ENCODE measurements around the gene FAM114A2.
"Not testable (repeated sequence)": the region's sequence is repeated elsewhere in the genome, so short reads cannot be mapped to it uniquely, and the experiment has no call there.

The FAM114A2 gene

DNA sequence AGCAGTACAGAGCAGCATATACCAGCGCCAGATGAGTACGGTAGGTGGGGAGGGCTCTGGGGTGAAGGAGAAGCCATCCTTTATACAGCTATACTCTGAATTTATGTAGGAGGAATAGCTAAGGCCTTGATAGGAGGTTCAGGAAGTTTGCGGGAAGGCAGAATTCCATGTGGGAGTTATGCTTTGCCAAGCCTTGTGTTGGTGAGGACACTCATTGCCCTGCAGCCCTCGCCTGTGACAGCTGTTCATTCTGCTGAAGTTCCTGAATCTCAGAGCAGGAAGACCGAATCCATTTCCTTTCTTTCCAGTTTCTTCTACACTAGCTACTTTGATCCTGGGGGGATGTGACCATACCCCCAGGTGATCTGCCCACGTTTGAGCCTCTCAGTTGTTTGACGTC, 7.8 kb upstream of the FAM114A2 start:
- DNase-seq: no peak

DNA sequence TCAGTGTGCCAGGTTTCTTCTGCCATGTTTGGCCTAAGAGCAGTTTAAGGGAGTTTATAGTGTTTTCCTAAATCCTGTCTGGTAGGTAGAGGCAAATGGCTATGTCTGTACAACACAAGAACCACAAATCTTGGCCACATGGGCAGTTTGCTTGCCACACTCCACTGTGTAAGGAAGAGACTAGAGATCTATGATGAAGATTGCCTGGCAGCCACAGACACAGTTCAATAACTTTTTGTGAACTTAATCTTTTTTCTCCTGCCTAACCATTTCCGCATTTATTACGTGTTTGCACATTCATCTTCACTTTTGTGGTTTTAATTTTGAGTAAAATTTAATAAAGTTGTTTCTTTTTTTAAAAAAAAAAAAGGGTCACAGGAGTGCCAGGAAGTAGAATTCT, 5.9 kb upstream of the FAM114A2 start:
- DNase-seq: no peak

DNA sequence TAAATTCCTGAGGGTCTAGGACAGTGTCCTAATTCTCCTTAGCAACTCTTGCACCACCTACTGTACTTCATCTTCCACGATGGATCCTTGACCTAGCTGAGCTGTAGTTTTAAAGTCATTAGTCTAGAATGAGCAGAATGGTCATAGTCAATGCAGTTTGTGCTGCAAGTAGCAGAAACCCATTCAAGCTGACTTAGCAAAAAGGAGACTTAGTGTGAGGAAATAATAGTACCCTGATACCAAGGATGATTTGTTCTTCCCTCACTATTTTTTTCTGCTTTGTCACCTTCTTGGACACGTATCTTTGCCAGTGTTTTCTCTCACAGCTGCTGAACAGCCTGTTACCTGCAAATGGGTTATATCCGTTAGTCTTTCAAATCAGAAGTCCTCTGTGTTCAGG, 5.4 kb upstream of the FAM114A2 start:
- no peak for DNase-seq

DNA sequence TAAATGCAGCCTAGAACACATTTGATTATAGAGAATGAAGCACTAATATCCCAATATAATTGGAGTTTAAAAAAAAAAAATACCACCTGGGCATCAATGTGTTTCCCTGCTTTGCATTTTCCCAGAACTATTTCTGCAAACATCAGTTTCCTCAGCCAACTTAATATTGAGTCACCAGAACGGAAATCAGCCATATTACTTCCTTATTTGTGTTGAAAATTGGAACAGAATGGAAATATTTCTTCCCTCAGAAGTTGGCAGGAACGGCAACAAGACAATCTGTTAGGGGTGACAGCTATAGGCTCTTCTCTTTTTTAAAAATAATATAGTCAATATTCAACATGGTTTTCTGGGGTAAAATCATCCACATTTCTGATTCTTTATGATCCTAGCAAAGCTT, 4.1 kb upstream of the FAM114A2 start:
- DNase-seq: no peak

DNA sequence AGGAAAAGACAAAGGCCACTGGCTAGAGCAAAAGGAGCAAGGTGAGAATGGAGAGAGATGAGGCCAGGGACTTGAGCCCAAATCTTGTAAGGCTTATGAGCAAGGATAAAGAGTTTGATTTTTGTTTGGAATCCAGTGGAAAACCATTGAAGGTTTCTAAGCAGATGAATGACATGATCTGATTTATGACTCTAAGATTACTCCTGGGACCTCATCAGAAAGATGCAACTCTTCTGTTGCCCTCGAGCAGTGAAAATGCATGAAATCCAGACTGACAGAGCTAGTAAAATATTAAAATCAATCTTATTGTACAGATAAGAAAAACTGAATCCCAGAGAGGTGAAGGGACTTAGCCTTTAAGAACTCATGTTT, 734 bp upstream of the FAM114A2 start:
- DNase-seq: no peak

DNA sequence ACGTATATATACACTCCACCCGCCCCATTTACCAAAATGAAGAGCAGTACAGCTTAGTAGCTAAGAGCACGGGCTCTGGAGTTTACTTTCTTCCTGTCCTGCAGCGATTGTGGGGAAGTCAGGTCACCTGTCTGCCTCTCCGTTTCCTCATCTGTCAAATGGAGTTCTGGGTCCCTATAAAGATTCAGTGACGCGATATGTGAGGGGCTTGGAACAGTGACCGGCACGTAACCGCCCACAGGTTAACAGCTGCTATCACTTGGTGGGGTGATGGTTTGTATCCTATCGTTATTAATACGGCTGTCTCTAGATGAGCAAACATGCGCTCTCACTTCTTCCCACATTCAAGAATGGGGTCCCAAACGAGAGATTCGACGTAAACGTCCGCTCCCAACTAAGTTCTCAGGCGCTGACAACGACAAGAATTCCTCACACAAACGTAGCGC, 426 bp downstream of the FAM114A2 start:
- DNase-seq: no peak

DNA sequence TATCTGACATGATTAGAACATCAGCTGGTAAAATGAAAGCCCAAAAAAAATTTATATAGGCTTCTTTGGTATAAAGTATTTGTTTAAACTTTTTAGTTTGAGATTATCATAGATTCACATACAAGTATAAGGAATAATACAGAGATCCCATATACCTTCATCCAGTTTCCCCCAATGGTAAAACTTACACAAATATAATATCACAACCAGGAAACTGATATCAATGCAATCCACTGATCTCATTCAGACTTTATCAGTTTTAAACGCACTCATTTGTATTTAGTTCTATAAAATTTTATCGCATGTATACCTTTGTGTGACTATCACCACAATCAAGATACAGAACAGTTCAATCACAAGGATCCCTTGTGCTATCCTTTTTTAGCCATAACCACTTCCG, 3.8 kb downstream of the FAM114A2 start:
- no peak for DNase-seq

DNA sequence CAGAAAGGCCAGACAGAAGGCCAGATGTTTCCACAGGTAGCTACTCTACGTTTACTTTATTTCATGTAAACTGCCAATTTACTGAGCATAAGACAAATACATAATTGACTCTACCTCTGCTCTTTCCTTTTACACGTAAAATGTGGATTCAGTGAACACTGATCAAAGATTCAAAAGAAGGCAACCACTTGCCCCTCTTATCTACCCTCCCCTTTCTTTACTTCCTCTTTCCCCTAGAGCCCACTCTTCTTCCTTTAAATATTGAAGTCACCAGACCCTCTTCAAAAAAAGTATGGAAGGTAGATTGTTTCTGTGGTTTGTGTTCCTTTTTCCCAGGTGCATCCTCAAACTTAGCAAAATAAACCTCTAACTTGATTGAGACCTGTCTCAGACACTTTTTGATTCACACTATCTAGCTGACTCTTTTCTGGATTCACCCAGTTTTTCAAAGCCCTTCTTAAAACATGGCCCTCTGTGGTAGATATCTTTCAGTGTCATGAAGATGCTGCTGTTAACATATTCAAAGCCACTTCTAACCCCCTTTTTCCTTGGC, 6.7 kb downstream of the FAM114A2 start:
- no peak for DNase-seq

DNA sequence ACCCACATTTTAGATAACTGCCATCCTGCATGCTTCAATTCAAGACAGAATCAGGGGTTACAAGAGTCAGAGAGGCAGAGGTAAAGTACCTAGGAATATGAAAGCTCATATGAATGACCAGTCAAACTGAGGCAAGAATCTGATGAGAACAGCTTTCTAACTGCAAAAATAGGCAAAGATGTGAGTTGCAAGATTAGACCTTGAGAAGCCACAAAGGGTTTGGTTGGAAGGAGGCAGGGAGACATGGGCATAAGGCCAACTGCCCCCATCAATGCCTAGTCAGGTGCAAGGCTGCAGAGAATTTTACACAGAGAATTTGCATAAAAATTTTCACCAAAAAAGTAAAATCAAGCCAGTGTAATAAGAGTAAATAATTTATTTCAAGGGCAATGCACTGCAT, 12.8 kb downstream of the FAM114A2 start:
- no peak for DNase-seq

DNA sequence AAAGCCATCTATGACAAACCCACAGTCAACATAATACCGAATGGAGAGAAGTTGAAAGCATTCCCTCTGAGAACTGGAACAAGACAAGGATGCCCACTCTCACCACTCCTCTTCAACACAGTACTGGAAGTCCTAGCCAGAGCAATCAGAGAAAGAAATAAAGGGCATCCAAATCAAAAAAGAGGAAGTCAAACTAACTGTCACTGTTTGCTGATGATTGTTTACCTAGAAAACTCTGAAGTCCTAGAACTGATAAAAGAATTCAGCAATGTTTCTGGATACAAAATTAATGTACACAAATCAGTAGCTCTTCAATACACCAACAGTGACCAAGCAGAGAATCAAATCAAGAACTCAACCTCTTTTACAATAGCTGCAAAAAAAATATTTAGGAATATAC, 19.8 kb downstream of the FAM114A2 start:
- DNase-seq: not testable (repeated sequence)

DNA sequence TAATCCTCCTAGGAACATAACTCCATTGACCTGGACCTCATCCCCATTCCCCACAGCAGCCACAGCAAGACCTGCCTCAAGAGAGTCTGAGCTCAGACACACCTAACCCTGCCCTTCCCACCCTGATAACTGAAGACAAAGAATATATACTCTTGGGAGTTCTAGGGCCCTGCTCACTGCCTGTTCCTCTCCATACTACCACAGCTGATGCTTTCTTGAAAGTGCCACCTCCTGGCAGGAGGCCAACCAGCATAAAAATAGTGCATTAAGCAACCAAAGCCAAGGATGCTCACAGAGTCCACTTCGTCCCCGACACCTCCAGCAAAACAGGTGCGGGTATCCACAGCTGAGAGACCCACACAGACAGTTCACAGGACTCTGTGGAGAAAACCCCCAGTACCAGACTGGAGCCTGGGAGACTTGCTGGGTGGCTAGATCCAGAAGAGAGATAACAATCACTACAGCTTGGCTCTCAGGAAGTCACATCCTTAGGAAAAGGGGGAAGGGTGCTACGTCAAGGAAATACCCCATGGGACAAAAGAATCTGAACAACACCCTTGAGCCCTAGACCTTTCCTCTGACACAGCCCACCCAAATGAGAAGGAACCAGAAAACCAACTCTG, 23.5 kb downstream of the FAM114A2 start:
- DNase-seq: no peak

DNA sequence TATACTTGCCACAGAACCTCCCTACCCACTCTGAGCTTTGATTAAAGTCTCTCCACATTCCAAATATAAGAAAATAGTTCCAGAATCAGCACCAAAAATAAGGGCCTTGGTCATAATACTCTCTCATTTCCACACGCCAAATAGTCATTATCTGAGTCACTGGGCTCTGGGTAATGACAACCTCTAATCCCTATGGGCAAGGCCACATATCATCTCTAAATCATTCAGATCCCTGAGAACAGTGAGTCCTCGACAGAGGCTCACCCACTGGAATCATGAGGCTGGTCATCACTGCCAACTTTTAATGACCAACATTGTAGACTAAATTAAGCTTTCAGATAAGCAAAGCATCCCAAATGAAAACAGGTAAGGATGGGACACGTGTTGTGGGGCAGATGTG, 28.1 kb downstream of the FAM114A2 start:
- no peak for DNase-seq

DNA sequence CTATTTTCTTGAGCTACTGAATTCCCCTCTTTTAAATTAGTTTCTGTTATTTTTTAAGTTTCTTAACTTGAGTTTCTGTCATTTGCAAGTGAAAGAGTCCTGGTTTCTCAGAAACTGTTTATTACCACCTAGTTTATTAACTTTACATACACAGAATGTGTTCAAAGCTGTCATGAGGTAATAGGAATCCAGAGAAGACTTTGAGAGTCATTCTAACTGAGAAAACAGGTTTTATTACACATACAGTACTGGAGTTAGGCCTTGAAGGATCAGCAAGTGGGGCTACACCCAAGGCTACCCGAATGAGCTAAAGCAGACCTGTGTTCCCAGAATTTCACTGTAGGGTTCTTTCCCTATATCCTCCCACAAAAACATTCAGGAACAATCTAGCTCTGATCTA, 33.1 kb downstream of the FAM114A2 start:
- DNase-seq: no peak

DNA sequence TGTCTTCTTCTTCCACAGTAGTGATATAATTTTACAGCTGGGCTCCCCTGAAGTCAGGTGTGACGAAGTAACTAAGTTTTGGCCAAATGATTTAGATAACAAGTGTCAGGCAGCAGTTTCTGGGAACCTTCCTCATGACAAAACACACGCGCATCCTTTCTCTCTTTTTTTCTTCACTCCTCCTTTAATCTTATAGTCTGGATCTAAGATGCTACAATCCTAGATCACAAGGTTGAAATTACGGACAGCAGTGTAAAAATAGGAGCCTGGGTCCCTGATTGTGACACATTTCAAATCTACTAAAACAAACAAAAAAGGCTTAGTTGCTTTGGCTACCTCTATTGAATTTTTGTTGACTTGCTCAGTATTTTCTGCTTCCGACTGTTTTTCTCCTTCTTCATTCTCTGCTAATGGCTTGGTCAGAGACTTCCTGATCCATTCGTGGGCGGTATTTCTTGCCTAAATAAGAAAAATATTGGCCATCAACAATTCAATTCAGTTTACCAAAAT, 36.1 kb downstream of the FAM114A2 start:
- no peak for DNase-seq

DNA sequence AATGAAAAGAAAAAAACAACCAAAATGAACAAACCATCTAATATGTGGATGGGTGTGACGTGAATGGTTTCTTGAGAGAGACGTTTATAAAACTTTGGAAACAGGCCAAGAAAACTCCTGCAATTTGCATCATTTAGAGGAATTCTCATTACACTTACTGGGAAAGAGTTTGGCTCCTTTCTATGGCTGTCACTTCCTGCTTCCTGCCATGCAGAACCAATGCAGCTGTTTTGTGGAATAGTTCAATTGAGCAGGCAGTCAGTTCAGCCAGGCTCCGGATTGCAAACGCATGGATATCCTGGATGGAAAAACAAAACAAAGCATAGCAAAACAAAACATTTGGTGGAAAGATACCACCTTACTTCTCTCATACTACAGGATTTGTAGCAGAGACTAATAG, 36.6 kb downstream of the FAM114A2 start:
- DNase-seq: no peak

DNA sequence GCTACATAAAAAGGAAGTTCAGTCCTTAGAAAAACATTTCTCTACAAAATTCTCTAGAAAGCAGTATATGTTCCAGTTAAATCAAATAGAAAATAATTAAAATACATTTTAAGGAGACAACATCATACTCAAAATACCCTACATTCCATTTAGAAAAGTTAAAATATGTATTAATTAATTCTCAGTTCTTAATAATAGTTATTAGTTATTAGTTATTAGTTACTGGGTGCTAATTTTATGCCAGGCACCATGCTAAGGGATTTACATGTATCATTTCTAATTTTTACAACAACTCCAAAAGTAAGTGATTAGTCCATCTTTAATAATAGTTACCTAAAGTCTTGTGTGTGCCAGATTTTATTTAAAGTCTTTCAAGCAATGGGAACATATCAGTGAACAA, 38.0 kb downstream of the FAM114A2 start:
- DNase-seq: no peak

DNA sequence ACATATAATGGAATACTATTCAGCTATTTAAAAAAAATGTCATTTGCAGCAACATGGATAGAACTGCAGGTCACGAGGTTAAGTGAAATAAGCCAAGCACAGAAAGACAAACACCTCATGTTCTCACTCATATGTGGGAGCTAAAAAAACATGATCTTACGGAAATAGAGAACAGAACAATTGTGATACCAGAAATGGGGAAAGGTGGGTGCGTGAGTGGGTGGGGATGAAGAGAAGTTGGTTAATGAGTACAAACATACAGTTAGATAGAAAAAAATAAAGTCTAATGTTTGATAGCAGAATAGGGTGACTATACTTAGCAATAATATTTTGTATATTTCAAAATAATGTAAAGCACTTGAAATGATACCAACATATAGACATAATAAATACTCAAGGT, 38.7 kb downstream of the FAM114A2 start:
- no peak for DNase-seq

DNA sequence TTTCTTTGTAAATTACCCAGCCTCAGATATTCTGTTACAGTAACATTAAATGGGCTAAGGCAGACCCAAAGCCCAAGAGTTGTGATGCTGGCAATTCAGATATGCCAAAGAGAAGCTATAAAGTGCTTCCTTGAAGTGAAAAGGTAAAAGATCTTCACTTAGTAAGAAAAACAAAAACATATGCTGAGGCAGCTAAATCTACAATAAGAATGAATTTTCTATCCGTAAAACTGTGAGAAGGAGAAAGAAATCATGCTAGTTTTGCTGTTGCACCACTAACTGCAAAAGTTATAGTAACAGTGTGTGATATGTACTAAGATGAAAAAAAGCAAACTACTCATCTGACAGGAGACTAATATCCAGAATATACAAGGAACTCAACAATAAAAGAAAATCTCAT, 39.9 kb downstream of the FAM114A2 start:
- no peak for DNase-seq

DNA sequence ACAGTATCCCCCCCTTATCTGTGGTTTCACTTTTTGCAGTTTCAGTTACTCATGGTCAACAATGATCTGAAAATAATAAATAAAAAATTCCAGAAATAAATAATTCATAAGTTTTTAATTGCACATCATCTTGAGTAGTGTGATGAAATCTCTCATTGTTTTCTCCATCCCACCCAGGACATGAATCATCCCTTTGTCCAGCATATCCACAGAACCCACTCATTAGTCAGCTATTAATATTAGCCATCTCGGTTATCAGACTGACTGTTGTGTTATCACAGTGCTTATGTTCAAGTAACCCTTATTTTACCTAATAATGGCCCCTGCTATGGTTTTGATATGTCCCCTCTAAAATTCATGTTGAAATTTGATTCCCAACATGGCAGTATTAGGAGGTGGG, 40.7 kb downstream of the FAM114A2 start:
- no peak for DNase-seq

DNA sequence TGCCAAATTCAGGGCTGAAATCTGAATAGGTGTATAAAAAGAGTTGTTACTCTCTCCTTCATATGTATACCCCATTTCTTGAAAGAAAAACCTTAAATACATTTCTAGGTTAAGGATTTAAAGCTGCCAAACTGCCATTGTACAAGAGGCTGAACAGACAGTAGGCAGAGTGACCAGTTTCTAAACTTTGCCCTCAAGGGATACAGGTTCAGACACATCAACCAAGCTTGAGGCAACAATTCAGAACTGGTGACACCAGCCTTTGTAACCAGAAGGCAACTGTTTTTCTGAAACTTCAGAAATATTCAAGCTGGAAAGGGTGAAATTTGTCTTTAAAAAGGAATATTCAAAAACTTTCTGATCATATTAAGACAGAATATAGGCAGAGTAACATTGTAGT, 47.5 kb downstream of the FAM114A2 start:
- no peak for DNase-seq

DNA sequence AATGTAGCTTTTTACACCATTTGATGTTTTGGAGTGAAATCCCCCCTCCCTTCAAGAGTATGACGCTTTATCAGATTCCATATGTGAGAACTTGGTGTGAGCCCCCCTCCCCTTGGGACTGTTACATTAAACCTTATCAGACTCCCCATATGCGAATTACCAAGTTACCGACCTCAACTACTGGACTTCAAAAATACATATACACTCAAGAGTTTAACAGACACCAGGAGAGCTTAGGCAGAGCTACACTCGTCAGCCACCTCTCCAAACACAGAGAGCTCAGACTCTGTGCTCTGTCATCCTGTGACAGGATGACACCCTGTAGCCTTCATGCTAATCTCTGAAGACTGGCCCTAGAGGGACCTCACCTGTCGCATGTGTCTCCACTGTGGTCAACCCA, 50.2 kb downstream of the FAM114A2 start:
- no peak for DNase-seq

DNA sequence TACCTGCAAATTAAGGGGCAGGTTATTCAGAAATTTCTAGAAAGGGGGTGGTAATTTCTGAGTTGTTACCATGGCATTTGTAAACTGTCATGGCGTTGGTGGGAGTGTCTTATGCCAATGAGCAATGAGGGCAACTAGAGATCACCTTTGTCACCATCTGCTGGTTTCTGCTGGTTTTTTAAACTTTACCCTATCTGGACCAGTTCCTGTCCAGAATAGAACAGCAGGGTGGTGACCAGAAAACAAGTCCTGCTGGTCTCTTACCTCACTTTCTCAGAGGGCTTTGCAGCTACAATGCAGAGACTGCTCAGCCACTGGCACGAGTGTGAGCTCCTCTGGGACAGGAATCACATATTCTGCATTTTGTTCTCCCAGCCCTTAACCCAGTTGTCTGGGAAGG, 51.4 kb downstream of the FAM114A2 start:
- DNase-seq: no peak

DNA sequence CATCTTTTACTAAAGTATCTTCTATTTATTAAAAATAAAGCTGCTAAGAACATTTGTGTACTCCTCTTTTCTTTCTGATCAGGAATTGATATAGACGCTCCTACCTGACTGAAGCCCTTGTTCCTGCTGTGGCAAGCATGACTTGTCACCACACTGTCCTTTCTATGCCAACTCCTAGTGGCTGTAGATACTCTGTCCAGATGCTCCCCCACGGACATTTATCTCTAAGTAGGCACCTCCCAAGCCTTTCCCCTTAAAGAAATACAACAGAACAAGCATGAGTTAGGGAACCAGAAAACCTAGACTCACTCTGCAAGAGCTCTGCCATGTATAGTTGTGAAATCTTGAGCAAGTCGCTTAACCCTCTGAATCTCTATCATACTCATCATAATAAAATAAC, 53.2 kb downstream of the FAM114A2 start:
- no peak for DNase-seq

DNA sequence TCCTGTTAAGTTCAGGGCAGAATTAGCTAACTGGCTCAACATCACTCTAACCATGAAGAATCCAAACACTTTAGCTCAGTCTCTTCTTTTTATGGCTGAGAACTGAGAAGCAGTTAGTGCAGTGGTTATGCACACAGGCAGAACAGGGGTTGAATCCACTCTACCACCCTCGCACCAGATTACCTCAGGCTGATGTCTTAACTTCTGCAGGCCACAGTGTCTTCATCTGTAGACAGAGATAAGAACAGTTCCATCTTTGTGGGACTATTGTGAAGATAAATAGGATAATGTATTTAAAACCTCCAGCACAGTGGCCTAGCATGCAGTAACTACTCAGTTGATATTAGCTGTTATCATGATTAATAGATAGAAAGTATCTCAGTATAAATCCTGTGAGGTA, 54.8 kb downstream of the FAM114A2 start:
- no peak for DNase-seq

DNA sequence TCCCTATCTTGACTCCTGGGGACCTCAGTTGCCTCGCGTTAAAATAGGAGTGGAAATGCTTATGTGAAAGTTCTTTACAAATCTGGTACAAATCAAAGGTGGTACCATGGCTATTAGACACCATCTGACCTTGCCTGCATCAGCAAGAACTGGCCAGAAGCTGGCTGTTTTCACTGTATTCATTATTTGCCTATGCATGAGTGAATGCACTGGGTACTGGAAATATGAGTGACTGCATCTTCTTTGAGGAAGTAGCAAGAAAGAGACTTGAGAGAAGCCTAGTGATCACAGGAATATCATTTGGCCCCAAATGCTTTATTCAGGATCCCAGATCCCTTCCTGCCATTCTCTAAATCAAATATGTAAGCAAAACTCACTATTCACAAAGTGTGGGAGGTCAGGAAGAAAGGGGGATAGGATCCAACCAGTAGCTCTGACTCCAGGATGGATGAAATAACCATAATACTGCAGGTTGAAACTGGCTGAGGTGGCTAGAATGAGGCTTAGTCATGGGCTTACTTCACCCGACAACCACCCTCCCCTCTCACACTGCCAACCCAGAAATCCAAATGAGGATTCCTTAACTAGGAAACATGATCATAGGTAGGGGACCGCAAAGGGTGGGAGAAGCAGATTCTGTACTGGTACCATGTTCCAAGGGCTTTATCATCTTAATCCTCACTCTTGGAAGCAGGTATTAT, 56.7 kb downstream of the FAM114A2 start:
- no peak for DNase-seq
